ENCODE data around the gene ARAP3. TPM values are rescaled to one million over a fixed set of nuclear protein-coding genes. Genes with fewer than 3 reads are reported as not detected.

The ARAP3 gene
- total and polyA plus RNA-seq, 2 experiments from 2014 or later = 18.4 to 33.2 TPM

GRCh38 chr5:141638771-141639170, 43.3 kb downstream of the ARAP3 start (continued):
- no peak for TF ChIP-seq NANOG (IDR thresholded peaks at IDR 0.05; ENCODE audit: borderline replicate concordance)
- TF ChIP-seq ZNF114 (CRISPR knock-in tag; IDR thresholded peaks at IDR 0.05) = no peak
- TF ChIP-seq JUNB (IDR thresholded peaks at IDR 0.05; ENCODE audit: unreplicated experiment) = no peak
- no peak for TF ChIP-seq REST (IDR thresholded peaks at IDR 0.05; ENCODE audit: unreplicated experiment)
- TF ChIP-seq CTCF (conservative IDR thresholded peaks at IDR 0.05; ENCODE audit: low read depth in 2 of 2) = no peak
- no peak for TF ChIP-seq CREB1 (CRISPR knock-in tag; IDR thresholded peaks at IDR 0.05; ENCODE audit: low read depth)
- no peak for TF ChIP-seq EZH2 (IDR thresholded peaks at IDR 0.05; ENCODE audit: low read depth, unreplicated experiment)
- TF ChIP-seq EZH2phosphoT487 (IDR thresholded peaks at IDR 0.05; ENCODE audit: unreplicated experiment) = no peak
- no peak for TF ChIP-seq POLR2AphosphoS5 (IDR thresholded peaks at IDR 0.05; ENCODE audit: low read depth)

- Histone ChIP-seq H4K20me1 (replicated peaks; ENCODE audit: insufficient read depth) (peaks cover 23% of the 10 kb centered on the region), H3K27me3 (ENCODE audit: insufficient read depth) (peaks cover 3% of the 10 kb centered on the region; the same call in 1 of the 2 replicates), H3F3A (replicated peaks; ENCODE audit: low read depth) (0 out of 2 replicates have a peak, but pooled peaks cover 14% of the 10 kb centered on the region), H3K4me2 (peak overlapping the region; percentile 95), H3K27ac (ENCODE audit: low read depth) (no peak overlapping the region), H3K36me3 (ENCODE audit: insufficient read depth) (0 out of 2 replicates have a peak, but pooled peaks cover 3% of the 10 kb centered on the region), H2AFZ (peak overlapping the region; percentile 92), H3K79me2 (replicated peaks; ENCODE audit: insufficient read depth) (peaks cover 37% of the 10 kb centered on the region), H3K9me2 (ENCODE audit: insufficient read depth) (no peaks in the 10 kb centered on the region), H3K4me1 (ENCODE audit: insufficient read depth) (peaks cover 20% of the 10 kb centered on the region), H3K4me3 (peak overlapping the region; percentile 99)
- H3K27ac Mint-ChIP-seq = no peak overlapping the region
- ATAC-seq (peak; percentile 65), DNase-seq (ENCODE audit: low spot score) (peak; percentile 97)
- H3K27me3 Mint-ChIP-seq (ENCODE audit: insufficient read depth, low read depth, poor library complexity) = peaks cover 8% of the 10 kb centered on the region
- peak overlapping the region; percentile 91 for H3K4me3 Mint-ChIP-seq
- H3K4me1 Mint-ChIP-seq = peaks cover 34% of the 10 kb centered on the region
- peaks cover 42% of the 10 kb centered on the region for H3K36me3 Mint-ChIP-seq (ENCODE audit: low read depth)
- no peaks in the 10 kb centered on the region for H3K9me3 Mint-ChIP-seq
- TF ChIP-seq STAT1 (IDR thresholded peaks at IDR 0.05; ENCODE audit: unreplicated experiment) (no peak), ZNF331 (CRISPR knock-in tag; IDR thresholded peaks at IDR 0.05; ENCODE audit: low read depth) (no peak), EZH2phosphoT487 (IDR thresholded peaks at IDR 0.05; ENCODE audit: unreplicated experiment) (no peak), CTCF (conservative IDR thresholded peaks at IDR 0.05; ENCODE audit: low read depth in 2 of 2) (peak; percentile 60 to 71), ETS1 (IDR thresholded peaks at IDR 0.05) (peak; percentile 31; the same call in 1 of the 2 replicates)
Observed at GRCh38 chr5:141637767-141638419, 44.1 kb downstream of the ARAP3 start.
